CD4-positive, alpha-beta memory T cell (primary cell): ENCODE results near the gene DRC3. TPM values are rescaled to one million over a fixed set of nuclear protein-coding genes. Genes with fewer than 3 reads are reported as not detected.
A peak's percentile ranks its signal among the peaks of the same experiment; 100 is the strongest.
"Not testable (repeated sequence)": the region's sequence is repeated elsewhere in the genome, so short reads cannot be mapped to it uniquely, and the experiment has no call there.

ENCODE experiments used
- CTCF ChIA-PET: fragments of 350-600 bp; sonication (Branson Sonifier 250); formaldehyde crosslinking; loops from one replicate; lab custom pipeline; 2021; ENCODE audit warnings: inconsistent platforms; ENCODE audit not compliant: partially characterized antibody; lab: Charles Lee
- POLR2A ChIA-PET: fragments of 350-600 bp; sonication (Branson Sonifier 250); formaldehyde crosslinking; loops from one replicate; lab custom pipeline; 2021; ENCODE audit not compliant: partially characterized antibody; lab: Charles Lee
- DNase-seq, 5 donors: peaks; one replicate each; pipeline versions ENCODE4 v3.0.0 to v3.0.0-alpha.2; 2020 to 2022; ENCODE audit warnings: mixed read lengths in 1 of 5
- H3K27ac ChIP-seq: one replicate; pipeline ENCODE4 v1.7.0; 2013; ENCODE audit warnings: low read depth, low read length
- H3K27me3 ChIP-seq: 2 replicates; pipeline ENCODE4 v1.7.0; 2013; ENCODE audit warnings: mild to moderate bottlenecking, low read length, moderate library complexity; ENCODE audit not compliant: insufficient read depth
- H3K36me3 ChIP-seq: 2 replicates; pipeline ENCODE4 v1.7.0; 2013; ENCODE audit warnings: mild to moderate bottlenecking, low read length, moderate library complexity; ENCODE audit not compliant: insufficient read depth
- H3K4me1 ChIP-seq: 2 replicates; pipeline ENCODE4 v1.7.0; 2013; ENCODE audit warnings: mild to moderate bottlenecking, low read length, moderate library complexity; ENCODE audit not compliant: insufficient read depth
- H3K4me3 ChIP-seq, 2 donors: one replicate each; pipeline ENCODE4 v1.7.0; 2013; ENCODE audit warnings: low read length in 2 of 2, mild to moderate bottlenecking in 1 of 2
- H3K9me3 ChIP-seq, 2 donors: one replicate each; pipeline ENCODE4 v1.7.0; 2013; ENCODE audit warnings: low read length in 2 of 2, control low read depth in 1 of 2; ENCODE audit not compliant: control insufficient read depth in 1 of 2
- H3K27ac Mint-ChIP-seq, 7 donors: one replicate each; pipeline ENCODE4 v1.8.0; 2020 to 2021; ENCODE audit warnings: mixed read lengths in 7 of 7, mild to moderate bottlenecking in 6 of 7, inconsistent platforms in 3 of 7, moderate library complexity in 3 of 7
- H3K27me3 Mint-ChIP-seq, 2 donors: one replicate each; pipeline ENCODE4 v1.8.0; 2020 to 2021; ENCODE audit warnings: mixed read lengths in 2 of 2
- H3K36me3 Mint-ChIP-seq, 2 donors: one replicate each; pipeline ENCODE4 v1.8.0; 2020 to 2021; ENCODE audit warnings: mixed read lengths in 2 of 2, inconsistent platforms in 1 of 2, mild to moderate bottlenecking in 1 of 2
- H3K4me1 Mint-ChIP-seq, 4 donors: one replicate each; pipeline ENCODE4 v1.8.0; 2020 to 2021; ENCODE audit warnings: mixed read lengths in 4 of 4, mild to moderate bottlenecking in 1 of 4
- H3K4me3 Mint-ChIP-seq, 8 donors: one replicate each; pipeline ENCODE4 v1.8.0; 2020 to 2021; ENCODE audit warnings: mixed read lengths in 8 of 8, mild to moderate bottlenecking in 7 of 8, moderate library complexity in 6 of 8, inconsistent platforms in 3 of 8
- H3K9me3 Mint-ChIP-seq, 8 donors: one replicate each; pipeline ENCODE4 v1.8.0; 2020 to 2021; ENCODE audit warnings: mixed read lengths in 8 of 8, mild to moderate bottlenecking in 5 of 8, inconsistent platforms in 3 of 8, moderate library complexity in 1 of 8
- intact Hi-C: fragments of 100-400 bp; cut with micrococcal nuclease; formaldehyde crosslinking; loops from one replicate; pipeline ENCODE4 v1.15.1; 2023
- polyA plus RNA-seq, 2 donors: library from polyadenylated mRNA; unstranded; fragments of 300-500 nt; fragmentation: Illumina TruSeq; gene quantifications; one replicate each; pipeline ENCODE4 v1.2.3, GENCODE V29; 2021
- total RNA-seq, 2 experiments: library from RNA; stranded (reverse); gene quantifications; one replicate each; pipeline ENCODE4 v1.2.3, GENCODE V29; 2021

The DRC3 gene
- total and polyA plus RNA-seq, 4 experiments from 2014 or later: 0.24 to 0.67 (median 0.64) TPM; not detected in 1

- Histone ChIP-seq H3K27me3 (no peaks in the 10 kb centered on the region), H3K4me1 (peaks cover 14% of the 10 kb centered on the region), H3K36me3 (no peaks in the 10 kb centered on the region), H3K4me3 (no peak overlapping the region), H3K27ac (no peak overlapping the region), H3K9me3 (no peaks in the 10 kb centered on the region)
- DNase-seq: no peak
- no peak overlapping the region for H3K4me3 Mint-ChIP-seq
- no peak overlapping the region for H3K27ac Mint-ChIP-seq
- H3K36me3 Mint-ChIP-seq: peaks cover 3 to 7% of the 10 kb centered on the region in 2 donors
- ChIA-PET POLR2A (interaction anchor here (1.2 to 1.9 kb wide), 2 partner anchors 10 to 24 kb away, joined by 6 read pairs; partner anchors contain the start of genes DRC3 and TOM1L2), CTCF (interaction anchor here (2.0 kb wide), 1 partner anchor 9 kb away, joined by 7 read pairs; no protein-coding TSS in a partner anchor)
- H3K9me3 Mint-ChIP-seq: no peaks in the 10 kb centered on the region
- no peaks in the 10 kb centered on the region for H3K27me3 Mint-ChIP-seq
- H3K4me1 Mint-ChIP-seq: peaks cover 19 to 29% (median 26%) of the 10 kb centered on the region in 4 donors
- intact Hi-C loops: no loop called here
Observed at GRCh38 chr17:17947966-17948365, 24.7 kb upstream of the DRC3 start.

GRCh38 chr17:17950347-17950746 lies 22.3 kb upstream of the DRC3 start:
- peaks cover 14 to 27% (median 21%) of the 10 kb centered on the region in 4 donors for H3K4me1 Mint-ChIP-seq
- H3K27me3 Mint-ChIP-seq: no peaks in the 10 kb centered on the region
- no peaks in the 10 kb centered on the region for H3K9me3 Mint-ChIP-seq
- POLR2A ChIA-PET: no interaction called here
- Histone ChIP-seq H3K36me3 (no peaks in the 10 kb centered on the region), H3K4me1 (no peaks in the 10 kb centered on the region), H3K27ac (no peak overlapping the region), H3K27me3 (no peaks in the 10 kb centered on the region), H3K4me3 (no peak overlapping the region), H3K9me3 (no peaks in the 10 kb centered on the region)
- peaks cover 10 to 15% of the 10 kb centered on the region in 2 donors for H3K36me3 Mint-ChIP-seq
- intact Hi-C loops: loop anchor here (10.0 kb wide), 1 partner anchor 56 kb away; no protein-coding TSS in a partner anchor
- no peak for DNase-seq
- no peak overlapping the region for H3K27ac Mint-ChIP-seq
- no peak overlapping the region for H3K4me3 Mint-ChIP-seq
- CTCF ChIA-PET: no interaction called here

- intact Hi-C loops: loop anchor here (10.0 kb wide), 1 partner anchor 56 kb away; no protein-coding TSS in a partner anchor
- H3K4me1 ChIP-seq: no peaks in the 10 kb centered on the region
- H3K9me3 ChIP-seq: no peaks in the 10 kb centered on the region
- H3K36me3 ChIP-seq: no peaks in the 10 kb centered on the region
- H3K4me3 ChIP-seq: no peak overlapping the region
- peaks cover 15 to 31% (median 22%) of the 10 kb centered on the region in 4 donors for H3K4me1 Mint-ChIP-seq
- ChIA-PET CTCF (no interaction called here), POLR2A (no interaction called here)
- DNase-seq: no peak
- no peaks in the 10 kb centered on the region for H3K27me3 Mint-ChIP-seq
- no peaks in the 10 kb centered on the region for H3K9me3 Mint-ChIP-seq
- no peak overlapping the region for H3K27ac ChIP-seq
- H3K36me3 Mint-ChIP-seq: peaks cover 12 to 18% of the 10 kb centered on the region in 2 donors
- H3K4me3 Mint-ChIP-seq: peak overlapping the region in 1 of 8 donors; percentile 53
- no peaks in the 10 kb centered on the region for H3K27me3 ChIP-seq
- no peak overlapping the region for H3K27ac Mint-ChIP-seq
Observed at GRCh38 chr17:17950806-17951205, 21.9 kb upstream of the DRC3 start.

GRCh38 chr17:17951524-17951923 lies 21.1 kb upstream of the DRC3 start:
- H3K27ac ChIP-seq: no peak overlapping the region
- CTCF ChIA-PET: no interaction called here
- H3K9me3 ChIP-seq: no peaks in the 10 kb centered on the region
- intact Hi-C loops: loop anchor here (10.0 kb wide), 1 partner anchor 57 kb away; no protein-coding TSS in a partner anchor
- no peak for DNase-seq
- Mint-ChIP-seq H3K9me3 (no peaks in the 10 kb centered on the region), H3K4me1 (peaks cover 15 to 38% (median 27%) of the 10 kb centered on the region in 4 donors), H3K27me3 (no peaks in the 10 kb centered on the region), H3K36me3 (peaks cover 12 to 21% of the 10 kb centered on the region in 2 donors), H3K27ac (no peak overlapping the region), H3K4me3 (no peak overlapping the region)
- H3K4me3 ChIP-seq: no peak overlapping the region
- no peaks in the 10 kb centered on the region for H3K27me3 ChIP-seq
- POLR2A ChIA-PET: no interaction called here
- H3K4me1 ChIP-seq: no peaks in the 10 kb centered on the region
- no peaks in the 10 kb centered on the region for H3K36me3 ChIP-seq

- H3K4me1 Mint-ChIP-seq: peaks cover 19 to 46% (median 33%) of the 10 kb centered on the region in 4 donors
- ChIA-PET CTCF (no interaction called here), POLR2A (no interaction called here)
- Histone ChIP-seq H3K27ac (no peak overlapping the region), H3K9me3 (no peaks in the 10 kb centered on the region), H3K4me1 (peaks cover 11% of the 10 kb centered on the region), H3K4me3 (no peak overlapping the region), H3K27me3 (no peaks in the 10 kb centered on the region), H3K36me3 (no peaks in the 10 kb centered on the region)
- no peak overlapping the region for H3K27ac Mint-ChIP-seq
- intact Hi-C loops: loop anchor here (10.0 kb wide), 1 partner anchor 58 kb away; no protein-coding TSS in a partner anchor
- H3K27me3 Mint-ChIP-seq: no peaks in the 10 kb centered on the region
- peaks cover 12 to 21% of the 10 kb centered on the region in 2 donors for H3K36me3 Mint-ChIP-seq
- no peaks in the 10 kb centered on the region for H3K9me3 Mint-ChIP-seq
- no peak for DNase-seq
- H3K4me3 Mint-ChIP-seq: no peak overlapping the region
Observed at GRCh38 chr17:17952691-17953090, 20.0 kb upstream of the DRC3 start.

GRCh38 chr17:17954079-17954478 lies 18.6 kb upstream of the DRC3 start:
- H3K27ac Mint-ChIP-seq: peak overlapping the region in 3 of 7 donors; percentile 22 to 73 (median 67)
- ChIA-PET POLR2A (no interaction called here), CTCF (interaction anchor here (2.0 kb wide), 1 partner anchor 18 kb away, joined by 5 read pairs; the partner anchor contains the start of genes DRC3 and TOM1L2)
- Histone ChIP-seq H3K4me1 (peaks cover 25% of the 10 kb centered on the region), H3K4me3 (no peak overlapping the region), H3K27ac (no peak overlapping the region), H3K36me3 (no peaks in the 10 kb centered on the region), H3K27me3 (no peaks in the 10 kb centered on the region), H3K9me3 (no peaks in the 10 kb centered on the region)
- H3K36me3 Mint-ChIP-seq: peaks cover 12 to 21% of the 10 kb centered on the region in 2 donors
- H3K27me3 Mint-ChIP-seq: no peaks in the 10 kb centered on the region
- H3K4me1 Mint-ChIP-seq: peaks cover 30 to 57% (median 44%) of the 10 kb centered on the region in 4 donors
- no peak for DNase-seq
- no peak overlapping the region for H3K4me3 Mint-ChIP-seq
- no peaks in the 10 kb centered on the region for H3K9me3 Mint-ChIP-seq
- intact Hi-C loops: loop anchor here (10.0 kb wide), 1 partner anchor 59 kb away; no protein-coding TSS in a partner anchor

GRCh38 chr17:17955790-17956341 lies 16.8 kb upstream of the DRC3 start:
- not testable (repeated sequence) for H3K4me3 ChIP-seq, H3K9me3 ChIP-seq, H3K27ac ChIP-seq, H3K36me3 ChIP-seq, H3K9me3 Mint-ChIP-seq, H3K27me3 Mint-ChIP-seq, H3K27me3 ChIP-seq, DNase-seq
- Mint-ChIP-seq H3K4me3 (peak overlapping the region in 1 of 8 donors; percentile 36), H3K4me1 (peaks cover 43 to 69% (median 54%) of the 10 kb centered on the region in 4 donors), H3K27ac (peak overlapping the region in 6 of 7 donors; percentile 36 to 84 (median 68)), H3K36me3 (peaks cover 15 to 18% of the 10 kb centered on the region in 2 donors)
- intact Hi-C loops: loop anchor here (5.0 to 10.0 kb wide), 2 partner anchors 61 to 119 kb away; partner anchors contain the start of gene SREBF1
- POLR2A ChIA-PET: interaction anchor here (1.7 to 5.1 kb wide), 2 partner anchors 11 to 15 kb away, joined by 6 to 122 read pairs; partner anchors contain the start of genes DRC3 and TOM1L2
- CTCF ChIA-PET: interaction anchor here (1.6 to 2.4 kb wide), 3 partner anchors 9 to 37 kb away, joined by 4 to 7 read pairs (median 5); partner anchors contain the start of genes DRC3 and TOM1L2
- H3K4me1 ChIP-seq: peaks cover 42% of the 10 kb centered on the region
